ENCODE results near the gene KCND3. TPM values are rescaled to one million over a fixed set of nuclear protein-coding genes. Genes with fewer than 3 reads are reported as not detected.

KCND3 gene
- total RNA-seq, 4 donors from 2014 or later = 1.4 to 3.5 (median 3.0) TPM

DNA sequence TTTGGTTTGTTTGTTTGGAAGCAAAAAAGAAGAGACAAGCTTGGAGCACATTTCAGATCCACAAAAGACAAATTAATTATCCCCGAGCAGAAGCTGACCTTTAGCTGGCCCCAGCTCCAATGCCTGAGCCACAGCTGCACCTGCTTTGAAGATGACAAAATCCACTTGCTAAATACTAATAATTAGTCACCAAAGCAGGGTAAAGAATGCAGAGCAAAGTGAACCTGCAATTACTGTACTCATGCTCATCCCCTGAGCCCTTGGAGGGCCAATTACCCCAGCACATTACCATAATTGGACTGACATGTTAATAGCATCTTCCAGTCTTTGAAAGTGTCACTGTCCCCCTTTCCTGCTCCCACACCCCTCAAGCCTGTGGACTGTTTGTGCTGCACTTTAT lies 38.2 kb upstream of the KCND3 start:
- intact Hi-C loops (cut with DNase I; ENCODE audit: low total_unique reads) (no loop called here), in situ Hi-C loops (cut with MboI; ENCODE audit: low pct_ligation_motif_present in 1 of 4, low pct_unique_long_range_greater_than_20kb in 1 of 4, low sequenced_read_pairs in 3 of 4) (no loop called here)
- no peak for TF ChIP-seq EP300 (IDR thresholded peaks at IDR 0.05; ENCODE audit: low read depth)
- TF ChIP-seq POLR2AphosphoS5 (IDR thresholded peaks at IDR 0.05) = no peak
- no peak for TF ChIP-seq POLR2A (IDR thresholded peaks at IDR 0.05)
- TF ChIP-seq, protein P1, sequence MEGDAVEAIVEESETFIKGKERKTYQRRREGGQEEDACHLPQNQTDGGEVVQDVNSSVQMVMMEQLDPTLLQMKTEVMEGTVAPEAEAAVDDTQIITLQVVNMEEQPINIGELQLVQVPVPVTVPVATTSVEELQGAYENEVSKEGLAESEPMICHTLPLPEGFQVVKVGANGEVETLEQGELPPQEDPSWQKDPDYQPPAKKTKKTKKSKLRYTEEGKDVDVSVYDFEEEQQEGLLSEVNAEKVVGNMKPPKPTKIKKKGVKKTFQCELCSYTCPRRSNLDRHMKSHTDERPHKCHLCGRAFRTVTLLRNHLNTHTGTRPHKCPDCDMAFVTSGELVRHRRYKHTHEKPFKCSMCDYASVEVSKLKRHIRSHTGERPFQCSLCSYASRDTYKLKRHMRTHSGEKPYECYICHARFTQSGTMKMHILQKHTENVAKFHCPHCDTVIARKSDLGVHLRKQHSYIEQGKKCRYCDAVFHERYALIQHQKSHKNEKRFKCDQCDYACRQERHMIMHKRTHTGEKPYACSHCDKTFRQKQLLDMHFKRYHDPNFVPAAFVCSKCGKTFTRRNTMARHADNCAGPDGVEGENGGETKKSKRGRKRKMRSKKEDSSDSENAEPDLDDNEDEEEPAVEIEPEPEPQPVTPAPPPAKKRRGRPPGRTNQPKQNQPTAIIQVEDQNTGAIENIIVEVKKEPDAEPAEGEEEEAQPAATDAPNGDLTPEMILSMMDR (IDR thresholded peaks at IDR 0.05) = no peak
- no peaks in the 10 kb centered on the region for H3K27me3 ChIP-seq
- H3K4me3 ChIP-seq = no peak overlapping the region
- 33 to 39% methylated on average over 1 of the region's 1 CpG for WGBS, 2 donors (ENCODE audit: low coverage in 1 of 2)
- H3K27ac ChIP-seq = no peak overlapping the region
- no peaks in the 10 kb centered on the region for H3K36me3 ChIP-seq
- H3K4me1 ChIP-seq = no peaks in the 10 kb centered on the region
- DNase-seq = no peak
- H3K9me3 ChIP-seq = no peaks in the 10 kb centered on the region

DNA sequence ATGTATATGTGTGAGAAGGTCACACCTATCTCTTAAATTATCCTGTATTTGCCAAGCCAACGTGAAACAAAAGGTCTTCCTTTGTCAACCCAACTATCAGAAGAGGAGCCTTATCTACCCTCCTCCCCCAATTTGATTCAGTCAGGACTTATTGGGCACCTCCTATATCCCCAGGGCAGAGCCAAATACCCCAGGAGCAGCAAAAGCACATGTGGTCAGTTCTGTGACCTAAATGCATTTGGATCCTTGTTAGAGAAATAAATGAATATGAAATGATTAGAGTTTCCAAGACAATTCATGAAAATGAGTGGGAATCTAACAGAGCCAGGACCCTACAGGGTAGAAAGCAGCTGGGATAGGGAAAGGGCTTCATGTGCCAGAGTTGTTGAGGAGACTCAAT lies 37.0 kb upstream of the KCND3 start:
- Histone ChIP-seq H3K36me3 (no peaks in the 10 kb centered on the region), H3K27me3 (no peaks in the 10 kb centered on the region), H3K27ac (no peak overlapping the region), H3K4me3 (no peak overlapping the region), H3K9me3 (no peaks in the 10 kb centered on the region), H3K4me1 (no peaks in the 10 kb centered on the region)
- DNase-seq = no peak
- in situ Hi-C loops (cut with MboI; ENCODE audit: low pct_ligation_motif_present in 1 of 4, low pct_unique_long_range_greater_than_20kb in 1 of 4, low sequenced_read_pairs in 3 of 4) = no loop called here
- WGBS, 2 donors (ENCODE audit: low coverage in 1 of 2) = 22 to 62% methylated on average over 1 of the region's 1 CpG
- intact Hi-C loops (cut with DNase I; ENCODE audit: low total_unique reads) = no loop called here
- TF ChIP-seq POLR2A (IDR thresholded peaks at IDR 0.05) (no peak), EP300 (IDR thresholded peaks at IDR 0.05; ENCODE audit: low read depth) (no peak), POLR2AphosphoS5 (IDR thresholded peaks at IDR 0.05) (no peak)
- TF ChIP-seq, protein P1 (IDR thresholded peaks at IDR 0.05) = no peak

DNA sequence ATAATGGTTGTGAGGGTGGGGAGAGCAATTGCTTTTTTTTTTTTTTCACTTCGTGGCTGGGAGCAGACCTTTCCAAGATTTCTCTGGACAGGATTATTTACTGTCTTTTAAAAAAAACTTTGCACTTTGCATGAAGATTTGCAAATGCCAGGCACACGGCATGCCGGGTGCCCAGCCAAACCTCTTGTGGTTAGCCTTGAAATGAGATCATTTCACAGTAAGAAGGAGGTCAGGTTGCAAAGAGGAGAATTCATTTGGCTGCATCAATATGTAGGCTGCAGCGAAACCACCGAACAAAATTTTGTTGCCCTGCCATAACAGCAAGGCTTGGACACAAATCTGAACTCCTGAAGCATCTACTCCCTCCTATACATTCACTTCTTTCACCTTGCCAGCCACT lies 36.5 kb upstream of the KCND3 start:
- Histone ChIP-seq H3K27me3 (no peaks in the 10 kb centered on the region), H3K9me3 (no peaks in the 10 kb centered on the region), H3K27ac (no peak overlapping the region), H3K4me3 (no peak overlapping the region), H3K36me3 (no peaks in the 10 kb centered on the region), H3K4me1 (no peaks in the 10 kb centered on the region)
- no peak for DNase-seq
- 56 to 64% methylated on average over 5 of the region's 5 CpGs for WGBS, 2 donors (ENCODE audit: low coverage in 1 of 2)
- intact Hi-C loops (cut with DNase I; ENCODE audit: low total_unique reads) = no loop called here
- TF ChIP-seq, protein P1 (IDR thresholded peaks at IDR 0.05) = no peak
- TF ChIP-seq POLR2A (IDR thresholded peaks at IDR 0.05) (no peak), EP300 (IDR thresholded peaks at IDR 0.05; ENCODE audit: low read depth) (no peak), POLR2AphosphoS5 (IDR thresholded peaks at IDR 0.05) (no peak)
- in situ Hi-C loops (cut with MboI; ENCODE audit: low pct_ligation_motif_present in 1 of 4, low pct_unique_long_range_greater_than_20kb in 1 of 4, low sequenced_read_pairs in 3 of 4) = no loop called here

DNA sequence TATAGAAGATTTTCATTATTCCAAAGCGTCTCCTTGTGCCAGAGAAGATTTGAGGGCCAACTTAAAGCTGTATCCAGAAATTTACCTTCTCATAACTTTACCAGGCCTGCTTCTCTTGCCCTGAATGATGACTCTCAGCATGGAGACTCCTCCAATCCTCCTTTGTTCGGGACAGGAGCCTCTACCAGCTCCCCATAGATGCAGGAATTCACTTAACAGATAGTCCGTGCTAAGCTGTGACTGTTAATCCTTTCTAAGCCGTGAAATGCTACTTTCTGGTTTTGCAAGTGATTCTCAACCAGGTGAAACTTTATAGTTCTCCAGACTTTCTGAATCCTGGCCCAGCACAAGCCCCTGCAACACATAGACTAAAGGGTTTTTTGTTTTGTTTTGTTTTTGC lies 31.8 kb upstream of the KCND3 start:
- Histone ChIP-seq H3K36me3 (no peaks in the 10 kb centered on the region), H3K27me3 (no peaks in the 10 kb centered on the region), H3K4me3 (no peak overlapping the region), H3K9me3 (no peaks in the 10 kb centered on the region), H3K27ac (no peak overlapping the region), H3K4me1 (no peaks in the 10 kb centered on the region)
- intact Hi-C loops (cut with DNase I; ENCODE audit: low total_unique reads) = no loop called here
- no peak for DNase-seq
- 60 to 88% methylated on average over 3 to 4 of the region's 4 CpGs for WGBS, 2 donors (ENCODE audit: low coverage in 1 of 2)
- no peak for TF ChIP-seq POLR2AphosphoS5 (IDR thresholded peaks at IDR 0.05)
- TF ChIP-seq, protein P1 (IDR thresholded peaks at IDR 0.05) = no peak
- TF ChIP-seq EP300 (IDR thresholded peaks at IDR 0.05; ENCODE audit: low read depth) = no peak
- no peak for TF ChIP-seq POLR2A (IDR thresholded peaks at IDR 0.05)
- in situ Hi-C loops (cut with MboI; ENCODE audit: low pct_ligation_motif_present in 1 of 4, low pct_unique_long_range_greater_than_20kb in 1 of 4, low sequenced_read_pairs in 3 of 4) = no loop called here
